HEK293 (cell line): ENCODE results near the gene CLIP1.

Experiments used
- EGR2 ChIP-seq: fragments of 450-650 bp; formaldehyde crosslinking; IDR thresholded peaks from 2 replicates; pipeline ENCODE4 v1.5.1; 2016; ENCODE audit warnings: low read depth, missing biosample characterization, missing genetic modification characterization
- HOXA7 ChIP-seq: sonication (generic); formaldehyde crosslinking; IDR thresholded peaks from 2 replicates; pipeline ENCODE4 v1.8.1; 2022; ENCODE audit warnings: missing genetic modification reagents, borderline replicate concordance
- YY1 ChIP-seq: fragments of 450-650 bp; formaldehyde crosslinking; IDR thresholded peaks from 2 replicates; pipeline ENCODE4 v1.5.1; 2018; ENCODE audit warnings: missing biosample characterization, missing genetic modification characterization
- ZBTB11 ChIP-seq: fragments of 450-650 bp; formaldehyde crosslinking; conservative IDR thresholded peaks from 2 replicates; pipeline ENCODE4 v1.5.1; 2016; ENCODE audit warnings: low read depth, missing biosample characterization, missing genetic modification characterization
- ZEB2 ChIP-seq: fragments of 450-650 bp; formaldehyde crosslinking; IDR thresholded peaks from 2 replicates; pipeline ENCODE4 v1.5.1; 2016; ENCODE audit warnings: missing biosample characterization, missing genetic modification characterization
- ZFHX2 ChIP-seq: fragments of 450-650 bp; formaldehyde crosslinking; conservative IDR thresholded peaks from 2 replicates; pipeline ENCODE4 v1.5.1; 2016; ENCODE audit warnings: missing biosample characterization, missing genetic modification characterization
- ZFP3 ChIP-seq: fragments of 450-650 bp; formaldehyde crosslinking; IDR thresholded peaks from 2 replicates; pipeline ENCODE4 v1.5.1; 2016; ENCODE audit warnings: low read depth, missing biosample characterization, missing genetic modification characterization
- ZNF138 ChIP-seq: fragments of 450-650 bp; formaldehyde crosslinking; IDR thresholded peaks from 2 replicates; pipeline ENCODE4 v1.5.1; 2016; ENCODE audit warnings: missing biosample characterization, missing genetic modification characterization, borderline replicate concordance
- ZNF544 ChIP-seq: fragments of 450-650 bp; formaldehyde crosslinking; IDR thresholded peaks from 2 replicates; pipeline ENCODE4 v1.5.0; 2017; ENCODE audit warnings: missing biosample characterization, missing genetic modification characterization
- TF ChIP-seq, protein P1 (sequence below): fragments of 450-650 bp; formaldehyde crosslinking; IDR thresholded peaks from 2 replicates; pipeline ENCODE4 v1.5.0; 2017; ENCODE audit warnings: missing biosample characterization, missing genetic modification characterization, borderline replicate concordance
- TF ChIP-seq, protein P2 (sequence below): fragments of 450-650 bp; formaldehyde crosslinking; IDR thresholded peaks from 2 replicates; pipeline ENCODE4 v1.5.1; 2016; ENCODE audit warnings: missing biosample characterization, missing genetic modification characterization
- TF ChIP-seq, protein P3 (sequence below): fragments of 450-650 bp; formaldehyde crosslinking; IDR thresholded peaks from 2 replicates; pipeline ENCODE4 v1.5.1; 2016; ENCODE audit warnings: missing biosample characterization, missing genetic modification characterization
- TF ChIP-seq, protein P4 (sequence below): fragments of 450-650 bp; formaldehyde crosslinking; IDR thresholded peaks from 2 replicates; pipeline ENCODE4 v1.5.1; 2016; ENCODE audit warnings: missing biosample characterization, missing genetic modification characterization, low read depth

- TF ChIP-seq ZFHX2 (peak; percentile 61), ZEB2 (tag by site-specific recombination) (peak; percentile 95), EGR2 (tag by site-specific recombination) (peak; percentile 18; the same call in 1 of the 2 replicates), ZBTB11 (tag by site-specific recombination) (0 out of 2 replicates have a peak, but pooled peaks have one; percentile 12), ZNF544 (tag by site-specific recombination) (no peak), YY1 (tag by site-specific recombination) (no peak), HOXA7 (CRISPR knock-in tag) (no peak), ZNF138 (tag by site-specific recombination) (no peak), ZFP3 (no peak)
- TF ChIP-seq, protein P1, sequence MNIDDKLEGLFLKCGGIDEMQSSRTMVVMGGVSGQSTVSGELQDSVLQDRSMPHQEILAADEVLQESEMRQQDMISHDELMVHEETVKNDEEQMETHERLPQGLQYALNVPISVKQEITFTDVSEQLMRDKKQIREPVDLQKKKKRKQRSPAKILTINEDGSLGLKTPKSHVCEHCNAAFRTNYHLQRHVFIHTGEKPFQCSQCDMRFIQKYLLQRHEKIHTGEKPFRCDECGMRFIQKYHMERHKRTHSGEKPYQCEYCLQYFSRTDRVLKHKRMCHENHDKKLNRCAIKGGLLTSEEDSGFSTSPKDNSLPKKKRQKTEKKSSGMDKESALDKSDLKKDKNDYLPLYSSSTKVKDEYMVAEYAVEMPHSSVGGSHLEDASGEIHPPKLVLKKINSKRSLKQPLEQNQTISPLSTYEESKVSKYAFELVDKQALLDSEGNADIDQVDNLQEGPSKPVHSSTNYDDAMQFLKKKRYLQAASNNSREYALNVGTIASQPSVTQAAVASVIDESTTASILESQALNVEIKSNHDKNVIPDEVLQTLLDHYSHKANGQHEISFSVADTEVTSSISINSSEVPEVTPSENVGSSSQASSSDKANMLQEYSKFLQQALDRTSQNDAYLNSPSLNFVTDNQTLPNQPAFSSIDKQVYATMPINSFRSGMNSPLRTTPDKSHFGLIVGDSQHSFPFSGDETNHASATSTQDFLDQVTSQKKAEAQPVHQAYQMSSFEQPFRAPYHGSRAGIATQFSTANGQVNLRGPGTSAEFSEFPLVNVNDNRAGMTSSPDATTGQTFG (tag by site-specific recombination) = no peak
- TF ChIP-seq, protein P2, sequence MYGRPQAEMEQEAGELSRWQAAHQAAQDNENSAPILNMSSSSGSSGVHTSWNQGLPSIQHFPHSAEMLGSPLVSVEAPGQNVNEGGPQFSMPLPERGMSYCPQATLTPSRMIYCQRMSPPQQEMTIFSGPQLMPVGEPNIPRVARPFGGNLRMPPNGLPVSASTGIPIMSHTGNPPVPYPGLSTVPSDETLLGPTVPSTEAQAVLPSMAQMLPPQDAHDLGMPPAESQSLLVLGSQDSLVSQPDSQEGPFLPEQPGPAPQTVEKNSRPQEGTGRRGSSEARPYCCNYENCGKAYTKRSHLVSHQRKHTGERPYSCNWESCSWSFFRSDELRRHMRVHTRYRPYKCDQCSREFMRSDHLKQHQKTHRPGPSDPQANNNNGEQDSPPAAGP (tag by site-specific recombination) = peak; percentile 59; the same call in 1 of the 2 replicates
- TF ChIP-seq, protein P3, sequence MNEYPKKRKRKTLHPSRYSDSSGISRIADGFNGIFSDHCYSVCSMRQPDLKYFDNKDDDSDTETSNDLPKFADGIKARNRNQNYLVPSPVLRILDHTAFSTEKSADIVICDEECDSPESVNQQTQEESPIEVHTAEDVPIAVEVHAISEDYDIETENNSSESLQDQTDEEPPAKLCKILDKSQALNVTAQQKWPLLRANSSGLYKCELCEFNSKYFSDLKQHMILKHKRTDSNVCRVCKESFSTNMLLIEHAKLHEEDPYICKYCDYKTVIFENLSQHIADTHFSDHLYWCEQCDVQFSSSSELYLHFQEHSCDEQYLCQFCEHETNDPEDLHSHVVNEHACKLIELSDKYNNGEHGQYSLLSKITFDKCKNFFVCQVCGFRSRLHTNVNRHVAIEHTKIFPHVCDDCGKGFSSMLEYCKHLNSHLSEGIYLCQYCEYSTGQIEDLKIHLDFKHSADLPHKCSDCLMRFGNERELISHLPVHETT (tag by site-specific recombination) = peak; percentile 88; the same call in 1 of the 2 replicates
- TF ChIP-seq, protein P4, sequence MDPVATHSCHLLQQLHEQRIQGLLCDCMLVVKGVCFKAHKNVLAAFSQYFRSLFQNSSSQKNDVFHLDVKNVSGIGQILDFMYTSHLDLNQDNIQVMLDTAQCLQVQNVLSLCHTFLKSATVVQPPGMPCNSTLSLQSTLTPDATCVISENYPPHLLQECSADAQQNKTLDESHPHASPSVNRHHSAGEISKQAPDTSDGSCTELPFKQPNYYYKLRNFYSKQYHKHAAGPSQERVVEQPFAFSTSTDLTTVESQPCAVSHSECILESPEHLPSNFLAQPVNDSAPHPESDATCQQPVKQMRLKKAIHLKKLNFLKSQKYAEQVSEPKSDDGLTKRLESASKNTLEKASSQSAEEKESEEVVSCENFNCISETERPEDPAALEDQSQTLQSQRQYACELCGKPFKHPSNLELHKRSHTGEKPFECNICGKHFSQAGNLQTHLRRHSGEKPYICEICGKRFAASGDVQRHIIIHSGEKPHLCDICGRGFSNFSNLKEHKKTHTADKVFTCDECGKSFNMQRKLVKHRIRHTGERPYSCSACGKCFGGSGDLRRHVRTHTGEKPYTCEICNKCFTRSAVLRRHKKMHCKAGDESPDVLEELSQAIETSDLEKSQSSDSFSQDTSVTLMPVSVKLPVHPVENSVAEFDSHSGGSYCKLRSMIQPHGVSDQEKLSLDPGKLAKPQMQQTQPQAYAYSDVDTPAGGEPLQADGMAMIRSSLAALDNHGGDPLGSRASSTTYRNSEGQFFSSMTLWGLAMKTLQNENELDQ (tag by site-specific recombination) = no peak; the same call in 1 of the 2 replicates
Measured at GRCh38 chr12:122368361-122369073, 54.0 kb downstream of the CLIP1 start.
